Activated naive CD8-positive, alpha-beta T cell treated with anti-CD3 and anti-CD28 coated beads, Interleukin-2, amount 10 ng/mL, durations not matched to agents 7 days and 5 days (primary cell): ENCODE results near the gene SYT12. TPM values are rescaled to one million over a fixed set of nuclear protein-coding genes. Genes with fewer than 3 reads are reported as not detected.

ENCODE experiments used
- ATAC-seq: fragments of 150-1000 bp; cut with Tn5 transposase; one replicate; pipeline ENCODE4 v1.10.0; 2021; ENCODE audit warnings: low read depth, moderate library complexity
- POLR2A ChIA-PET: fragments of 350-600 bp; sonication (Branson Sonifier 250); formaldehyde crosslinking; loops from one replicate; lab custom pipeline; 2021; ENCODE audit warnings: antibody characterized with exemption; lab: Charles Lee
- DNase-seq: peaks from one replicate; pipeline ENCODE4 v3.0.0; 2021
- H3K27ac Mint-ChIP-seq: one replicate; pipeline ENCODE4 v1.8.0; 2022; ENCODE audit warnings: mild to moderate bottlenecking, mixed read lengths
- H3K27me3 Mint-ChIP-seq: one replicate; pipeline ENCODE4 v1.8.0; 2022; ENCODE audit warnings: mild to moderate bottlenecking, moderate library complexity, mixed read lengths
- H3K36me3 Mint-ChIP-seq: one replicate; pipeline ENCODE4 v1.8.0; 2021; ENCODE audit warnings: mild to moderate bottlenecking, mixed read lengths
- H3K4me1 Mint-ChIP-seq: one replicate; pipeline ENCODE4 v1.8.0; 2021; ENCODE audit warnings: mixed read lengths
- H3K4me3 Mint-ChIP-seq: one replicate; pipeline ENCODE4 v1.8.0; 2022; ENCODE audit warnings: mild to moderate bottlenecking, moderate library complexity, mixed read lengths
- H3K9me3 Mint-ChIP-seq: one replicate; pipeline ENCODE4 v1.8.0; 2021; ENCODE audit warnings: mixed read lengths
- total RNA-seq, 2 experiments: library from RNA; stranded (reverse); gene quantifications; one replicate each; pipeline ENCODE4 v1.2.3, GENCODE V29; 2021

SYT12 gene
- total RNA-seq, 2 experiments from 2014 or later: not detected

DNA sequence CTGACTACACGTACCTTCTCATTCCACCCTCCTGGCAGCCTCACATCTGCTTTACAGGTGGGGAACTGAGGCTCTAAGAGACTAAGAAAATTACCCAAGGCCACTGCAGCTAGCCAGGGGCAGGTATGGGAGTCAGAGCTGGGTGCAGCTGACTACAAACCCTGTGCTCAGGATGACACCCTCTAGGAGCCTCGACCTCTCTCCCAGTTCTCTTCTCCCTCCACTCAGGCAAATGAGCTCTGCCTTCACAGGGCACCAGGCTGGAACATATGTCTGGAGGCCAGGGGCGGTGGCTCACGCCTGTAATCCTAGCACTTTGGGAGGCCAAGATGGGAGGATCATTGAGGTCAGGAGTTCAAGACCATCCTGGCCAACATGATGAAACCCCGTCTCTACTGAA, 4.0 kb downstream of the SYT12 start:
- H3K27me3 Mint-ChIP-seq: peaks cover 69% of the 10 kb centered on the region
- H3K9me3 Mint-ChIP-seq: no peaks in the 10 kb centered on the region
- no peak overlapping the region for H3K4me3 Mint-ChIP-seq
- ATAC-seq: no peak
- no peak overlapping the region for H3K27ac Mint-ChIP-seq
- DNase-seq: no peak
- POLR2A ChIA-PET: interaction anchor here (0.5 kb wide), 1 partner anchor 79 kb away, joined by 3 read pairs; no protein-coding TSS in a partner anchor
- no peaks in the 10 kb centered on the region for H3K36me3 Mint-ChIP-seq
- H3K4me1 Mint-ChIP-seq: peaks cover 13% of the 10 kb centered on the region

DNA sequence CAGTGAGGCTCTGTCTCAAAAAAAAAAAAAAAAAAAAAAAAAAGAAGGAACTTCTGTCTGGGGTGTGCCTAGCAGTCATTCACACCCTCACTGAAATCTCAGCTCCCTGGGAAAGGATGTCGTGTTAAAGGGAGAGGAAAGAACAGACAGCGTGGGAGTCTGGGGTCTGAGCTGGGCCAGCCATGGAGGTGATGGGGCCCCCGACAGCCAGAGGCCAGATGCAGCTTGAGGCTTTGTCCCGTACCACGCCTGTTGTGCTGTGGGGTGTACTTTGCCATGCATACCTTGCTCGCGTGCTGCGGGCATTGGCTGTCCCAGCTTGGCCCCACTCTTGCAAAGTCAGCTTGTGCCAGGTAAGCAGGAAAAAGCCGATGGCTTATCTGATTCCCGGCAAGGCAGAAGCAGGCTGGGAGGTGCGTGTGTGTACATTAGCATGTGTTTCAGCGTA, 4.6 kb downstream of the SYT12 start:
- DNase-seq: no peak
- H3K4me1 Mint-ChIP-seq: peaks cover 13% of the 10 kb centered on the region
- no peaks in the 10 kb centered on the region for H3K9me3 Mint-ChIP-seq
- no peak overlapping the region for H3K4me3 Mint-ChIP-seq
- H3K36me3 Mint-ChIP-seq: no peaks in the 10 kb centered on the region
- POLR2A ChIA-PET: interaction anchor here (0.5 kb wide), 1 partner anchor 79 kb away, joined by 3 read pairs; no protein-coding TSS in a partner anchor
- H3K27me3 Mint-ChIP-seq: peaks cover 67% of the 10 kb centered on the region
- no peak overlapping the region for H3K27ac Mint-ChIP-seq
- no peak for ATAC-seq

DNA sequence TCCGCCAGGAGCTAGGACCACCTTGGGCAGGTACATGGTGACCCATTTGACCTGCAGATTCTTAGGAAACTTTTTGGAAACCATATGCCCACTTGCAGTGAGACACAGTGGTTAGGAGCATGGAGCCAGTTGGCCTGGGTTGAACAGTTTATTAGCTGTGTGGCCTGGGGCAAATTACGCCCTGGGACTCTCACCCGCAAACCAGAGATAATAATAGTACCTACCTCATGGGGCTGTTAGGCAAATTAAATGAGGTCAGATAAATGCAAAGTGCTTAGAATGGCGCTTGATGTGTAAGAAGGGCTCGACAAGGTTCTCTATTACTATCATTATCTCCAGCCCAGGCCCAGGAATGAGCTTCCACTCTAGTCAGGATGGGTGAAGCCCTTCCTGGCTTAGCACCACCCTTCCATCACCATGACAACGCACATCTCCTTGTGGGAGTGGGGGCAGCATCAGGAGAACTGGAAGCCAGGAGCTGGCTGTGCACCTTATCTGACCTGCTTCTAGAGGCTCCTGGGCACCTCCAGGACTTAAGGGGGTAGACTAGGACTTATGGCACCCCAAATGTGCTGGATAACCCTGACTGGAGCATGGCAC, 5.1 kb downstream of the SYT12 start:
- ATAC-seq: no peak
- Mint-ChIP-seq H3K4me3 (no peak overlapping the region), H3K27ac (no peak overlapping the region), H3K4me1 (peaks cover 13% of the 10 kb centered on the region), H3K9me3 (no peaks in the 10 kb centered on the region), H3K27me3 (peaks cover 66% of the 10 kb centered on the region), H3K36me3 (no peaks in the 10 kb centered on the region)
- DNase-seq: no peak
- POLR2A ChIA-PET: no interaction called here

DNA sequence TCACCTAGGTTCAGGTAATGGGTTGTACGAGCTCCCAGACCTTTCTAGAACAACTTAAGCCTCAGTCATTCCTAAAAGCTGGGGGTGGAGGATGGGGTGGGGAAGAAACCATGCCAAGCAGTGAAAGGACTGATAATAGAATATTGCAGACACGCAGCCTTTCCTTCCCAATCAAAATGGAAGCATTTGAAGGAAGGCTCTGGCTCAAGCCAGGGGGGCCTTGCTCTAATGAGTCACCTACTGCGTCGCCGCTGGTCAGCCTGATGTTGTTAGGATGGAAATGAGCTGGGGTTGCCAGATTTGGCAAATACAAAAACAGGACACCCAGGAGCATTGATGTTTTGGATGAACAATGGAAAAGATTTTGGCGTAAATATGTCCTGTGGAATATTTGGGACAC, 6.2 kb downstream of the SYT12 start:
- POLR2A ChIA-PET: no interaction called here
- Mint-ChIP-seq H3K4me3 (no peak overlapping the region), H3K4me1 (peaks cover 11% of the 10 kb centered on the region), H3K27ac (no peak overlapping the region), H3K9me3 (no peaks in the 10 kb centered on the region), H3K36me3 (no peaks in the 10 kb centered on the region), H3K27me3 (peaks cover 62% of the 10 kb centered on the region)
- ATAC-seq (no peak), DNase-seq (no peak)

DNA sequence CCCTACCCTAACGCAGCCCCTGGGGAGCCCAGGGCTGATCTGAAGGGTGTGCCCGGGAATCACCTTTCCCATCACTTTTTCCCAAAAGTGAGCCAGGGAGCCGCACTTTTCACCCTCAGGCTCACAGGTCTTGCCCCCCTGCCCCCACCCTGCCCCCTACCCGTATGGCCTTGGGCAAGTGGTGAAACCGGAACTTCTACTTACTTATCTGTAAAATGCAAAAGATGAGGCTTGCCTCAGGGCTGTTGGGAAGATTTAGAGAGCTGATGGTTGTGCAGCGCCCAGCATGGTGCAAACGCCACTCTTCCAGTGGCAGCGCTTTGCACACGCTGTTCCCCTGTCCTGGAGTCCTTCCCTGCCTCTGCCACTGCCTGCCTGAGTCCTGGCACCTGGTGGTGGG, 8.0 kb downstream of the SYT12 start:
- Mint-ChIP-seq H3K36me3 (no peaks in the 10 kb centered on the region), H3K4me3 (no peak overlapping the region), H3K9me3 (no peaks in the 10 kb centered on the region), H3K27ac (no peak overlapping the region), H3K27me3 (peaks cover 48% of the 10 kb centered on the region), H3K4me1 (no peaks in the 10 kb centered on the region)
- ATAC-seq (no peak), DNase-seq (no peak)
- POLR2A ChIA-PET: no interaction called here

DNA sequence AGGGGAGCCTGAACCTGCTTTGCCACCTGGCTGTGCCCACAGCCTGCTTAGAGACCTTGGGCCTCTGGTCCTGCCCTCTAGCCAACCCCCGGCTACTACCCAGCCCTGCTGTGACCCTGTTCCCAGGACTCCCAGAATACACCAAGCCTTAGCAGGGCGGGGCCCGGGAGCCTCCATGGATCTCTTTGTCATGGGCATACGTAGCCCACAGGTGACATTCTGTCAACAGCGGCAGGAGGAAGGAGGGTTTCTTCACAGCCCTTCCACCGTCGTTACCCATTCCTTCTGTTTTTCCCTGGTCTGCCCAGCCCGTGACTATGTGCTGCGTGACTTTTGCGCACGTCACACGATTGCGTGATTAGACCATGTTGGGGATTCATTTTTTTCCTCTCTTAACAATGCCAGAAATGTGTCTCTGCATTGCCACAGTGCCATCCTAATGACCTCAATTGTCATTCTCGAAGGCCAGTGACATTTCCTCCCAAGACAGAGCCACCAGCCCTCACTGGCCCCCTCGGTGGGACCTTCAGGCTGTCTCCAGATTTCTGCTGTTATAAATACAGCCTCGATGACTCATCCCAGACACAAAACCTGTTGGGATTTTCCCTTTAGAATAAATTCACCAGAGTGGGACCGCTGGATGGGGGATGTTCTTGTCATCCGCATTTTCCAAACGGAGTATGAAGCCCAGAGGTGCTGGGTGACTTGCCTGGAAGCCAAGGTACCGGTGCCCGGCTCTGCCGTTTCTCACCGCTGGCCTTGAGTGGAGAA, 9.0 kb downstream of the SYT12 start:
- Mint-ChIP-seq H3K27me3 (peaks cover 41% of the 10 kb centered on the region), H3K4me3 (no peak overlapping the region)
- no peak for ATAC-seq

DNA sequence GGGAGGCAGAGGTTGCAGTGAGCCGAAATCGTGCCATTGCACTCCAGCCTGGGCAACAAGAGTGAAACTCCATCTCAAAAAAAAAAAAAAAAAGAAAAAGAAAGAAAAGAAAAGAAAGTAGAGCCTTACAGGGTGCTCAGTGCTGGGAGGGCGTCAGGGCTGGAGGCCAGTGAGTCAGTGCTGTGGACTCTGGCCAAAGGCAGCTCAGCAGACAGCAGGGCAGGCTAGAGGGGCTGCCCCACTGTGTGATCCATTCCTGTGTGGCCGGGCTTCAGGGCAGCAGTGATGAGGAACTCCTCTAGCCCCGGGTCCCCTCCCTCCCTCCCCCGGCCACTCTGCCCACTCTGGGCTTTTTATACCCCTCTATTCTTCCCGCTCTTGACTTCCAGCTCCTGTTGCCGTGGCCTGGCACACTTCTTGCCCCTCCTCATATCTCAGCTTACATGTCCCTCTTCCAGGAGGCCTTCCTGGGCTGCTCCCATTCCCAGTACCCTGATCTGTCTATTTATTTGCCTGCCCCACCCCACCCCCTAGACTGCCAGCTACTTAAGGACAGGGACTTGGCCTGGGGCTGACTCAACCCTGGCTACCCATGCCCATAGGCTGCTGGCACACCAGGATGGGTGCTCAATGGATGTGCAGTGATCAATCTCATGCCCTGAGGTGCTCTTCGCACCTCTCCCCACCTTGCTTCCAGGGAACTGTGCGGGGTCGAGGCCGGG, 10.1 kb downstream of the SYT12 start:
- H3K36me3 Mint-ChIP-seq: no peaks in the 10 kb centered on the region
- DNase-seq: no peak
- ATAC-seq: no peak
- H3K27me3 Mint-ChIP-seq: peaks cover 36% of the 10 kb centered on the region
- no peak overlapping the region for H3K27ac Mint-ChIP-seq
- no peak overlapping the region for H3K4me3 Mint-ChIP-seq
- H3K4me1 Mint-ChIP-seq: no peaks in the 10 kb centered on the region
- H3K9me3 Mint-ChIP-seq: no peaks in the 10 kb centered on the region
- POLR2A ChIA-PET: no interaction called here

More for the DNA sequence above, 9.0 kb downstream of the SYT12 start:
- H3K27ac Mint-ChIP-seq: no peak overlapping the region
- no peaks in the 10 kb centered on the region for H3K36me3 Mint-ChIP-seq
- DNase-seq: no peak
- H3K4me1 Mint-ChIP-seq: no peaks in the 10 kb centered on the region
- POLR2A ChIA-PET: no interaction called here
- no peaks in the 10 kb centered on the region for H3K9me3 Mint-ChIP-seq

DNA sequence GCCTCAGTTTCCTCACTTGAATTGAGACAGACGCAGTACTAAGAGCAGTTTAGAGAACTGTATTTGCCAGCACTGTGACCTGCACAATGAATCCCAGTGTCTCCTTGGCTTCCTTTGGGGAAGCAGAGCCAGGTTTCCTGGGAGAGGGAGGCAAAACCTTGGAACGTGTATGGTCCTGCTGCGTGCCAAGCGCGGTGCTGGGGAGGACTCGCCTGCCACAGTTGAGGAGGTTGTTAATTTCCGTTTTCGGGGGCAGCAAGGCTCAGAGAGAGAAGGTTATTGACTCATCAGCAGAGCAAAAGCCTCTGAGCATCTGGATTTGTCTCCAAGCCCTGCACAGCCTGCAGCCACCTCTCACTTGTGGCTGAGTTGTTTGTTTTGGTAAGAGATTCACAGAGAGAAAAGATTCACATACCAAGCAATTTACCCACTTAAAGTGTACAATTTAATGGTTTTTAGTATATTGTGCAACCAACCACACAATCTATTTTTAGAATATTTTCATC, 10.8 kb downstream of the SYT12 start:
- no peak overlapping the region for H3K27ac Mint-ChIP-seq
- H3K9me3 Mint-ChIP-seq: no peaks in the 10 kb centered on the region
- POLR2A ChIA-PET: no interaction called here
- no peak overlapping the region for H3K4me3 Mint-ChIP-seq
- no peak for DNase-seq
- H3K4me1 Mint-ChIP-seq: no peaks in the 10 kb centered on the region
- H3K36me3 Mint-ChIP-seq: no peaks in the 10 kb centered on the region
- no peak for ATAC-seq
- peaks cover 36% of the 10 kb centered on the region for H3K27me3 Mint-ChIP-seq

DNA sequence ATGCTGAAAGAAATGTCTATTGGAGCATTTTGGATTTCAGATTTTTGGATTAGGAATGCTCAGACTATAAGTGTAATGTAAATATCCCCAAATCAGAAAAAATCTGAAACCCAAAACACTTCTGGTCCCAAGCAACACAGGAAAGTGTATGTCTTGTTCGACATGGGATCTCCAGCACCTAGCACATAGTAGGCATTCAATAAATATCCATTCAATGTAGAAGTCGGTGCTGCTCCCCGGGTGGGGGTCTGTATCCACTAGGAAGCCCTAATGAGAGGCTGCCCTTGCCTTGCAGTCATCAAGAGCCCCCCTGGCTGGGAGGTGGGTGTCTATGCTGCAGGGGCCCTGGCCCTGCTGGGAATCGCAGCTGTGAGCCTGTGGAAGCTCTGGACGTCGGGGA, 11.4 kb downstream of the SYT12 start:
- H3K36me3 Mint-ChIP-seq: no peaks in the 10 kb centered on the region

DNA sequence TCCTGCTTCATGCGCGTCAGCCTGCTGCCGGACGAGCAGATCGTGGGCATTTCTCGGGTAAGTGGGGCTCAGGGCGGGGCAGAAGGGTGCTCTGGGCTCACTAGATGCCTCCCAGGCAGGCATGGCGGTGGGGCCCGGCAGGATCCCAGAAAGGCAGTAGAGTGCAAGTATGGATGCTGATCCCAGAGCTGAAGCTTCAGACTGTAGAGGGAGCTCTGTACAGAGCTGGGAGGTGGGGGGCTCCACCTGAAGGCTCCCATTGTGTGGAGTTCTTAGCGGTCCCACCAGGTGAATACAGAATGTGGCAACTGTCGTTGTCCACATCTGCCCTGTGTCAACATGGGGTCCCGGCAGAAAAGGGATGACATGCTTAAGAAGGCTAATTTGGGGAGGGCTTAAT, 17.2 kb downstream of the SYT12 start:
- H3K27me3 Mint-ChIP-seq: peaks cover 14% of the 10 kb centered on the region
- POLR2A ChIA-PET: no interaction called here
- DNase-seq (no peak), ATAC-seq (no peak)
- no peak overlapping the region for H3K27ac Mint-ChIP-seq
- no peak overlapping the region for H3K4me3 Mint-ChIP-seq
- no peaks in the 10 kb centered on the region for H3K4me1 Mint-ChIP-seq
- no peaks in the 10 kb centered on the region for H3K36me3 Mint-ChIP-seq
- H3K9me3 Mint-ChIP-seq: no peaks in the 10 kb centered on the region

More for the DNA sequence above, 11.4 kb downstream of the SYT12 start:
- Mint-ChIP-seq H3K9me3 (no peaks in the 10 kb centered on the region), H3K4me3 (no peak overlapping the region), H3K27me3 (peaks cover 34% of the 10 kb centered on the region), H3K4me1 (no peaks in the 10 kb centered on the region), H3K27ac (no peak overlapping the region)
- DNase-seq (no peak), ATAC-seq (no peak)
- POLR2A ChIA-PET: no interaction called here

DNA sequence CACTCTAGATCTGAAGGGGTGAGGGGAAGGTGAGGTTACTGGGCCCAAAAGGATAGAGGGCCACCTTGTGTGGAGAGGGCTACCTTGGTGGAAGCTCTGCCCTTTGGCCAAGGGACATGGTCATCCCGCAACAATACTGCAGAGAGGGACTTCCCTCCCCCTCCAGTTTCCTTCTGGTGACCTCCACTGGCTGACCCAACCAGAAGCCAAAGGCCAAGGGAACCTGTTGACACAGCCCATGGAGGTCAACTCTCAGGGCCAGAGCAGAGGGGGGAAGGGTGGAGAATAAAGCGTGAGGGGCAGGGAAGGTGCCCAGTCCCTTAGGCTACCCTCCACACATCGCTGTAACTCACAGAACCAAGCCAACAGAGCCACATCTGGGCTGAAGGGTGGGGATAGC, 18.7 kb downstream of the SYT12 start:
- ATAC-seq: no peak
- DNase-seq: no peak
- POLR2A ChIA-PET: no interaction called here
- Mint-ChIP-seq H3K4me3 (no peak overlapping the region), H3K4me1 (no peaks in the 10 kb centered on the region), H3K9me3 (no peaks in the 10 kb centered on the region), H3K27ac (no peak overlapping the region), H3K27me3 (peaks cover 16% of the 10 kb centered on the region), H3K36me3 (no peaks in the 10 kb centered on the region)

DNA sequence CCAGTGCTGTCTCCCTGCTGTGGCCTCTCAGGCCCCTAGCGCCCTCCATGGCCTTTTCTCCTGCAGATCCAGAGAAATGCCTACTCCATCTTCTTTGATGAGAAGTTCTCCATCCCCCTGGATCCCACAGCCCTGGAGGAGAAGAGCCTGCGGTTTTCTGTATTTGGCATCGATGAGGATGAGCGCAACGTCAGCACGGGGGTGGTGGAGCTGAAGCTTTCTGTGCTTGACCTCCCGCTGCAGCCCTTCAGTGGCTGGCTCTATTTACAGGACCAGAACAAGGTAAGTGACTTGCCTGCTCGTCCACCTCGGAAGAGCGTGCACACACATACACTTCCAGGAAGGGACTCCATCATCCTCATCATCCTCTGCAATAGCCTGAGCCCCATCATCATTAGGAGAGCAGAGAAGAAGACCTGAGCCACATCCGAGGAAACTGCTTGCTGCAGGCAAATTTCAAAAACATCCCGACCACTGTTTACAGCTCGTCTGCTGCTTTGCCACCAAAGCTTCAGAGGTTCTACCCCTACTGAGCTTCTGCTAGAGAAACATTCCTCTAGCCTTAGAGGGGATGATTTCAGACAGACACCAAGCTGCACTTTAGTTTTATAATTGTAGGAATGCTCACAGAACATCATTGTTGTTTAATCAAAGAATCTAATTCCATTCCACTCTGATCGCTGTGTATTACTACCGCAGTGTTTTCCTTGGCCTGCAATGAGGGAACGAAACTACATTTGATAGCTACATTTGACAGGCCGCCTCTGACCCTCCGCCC, 20.8 kb downstream of the SYT12 start:
- Mint-ChIP-seq H3K4me1 (no peaks in the 10 kb centered on the region), H3K27me3 (peaks cover 13% of the 10 kb centered on the region), H3K9me3 (no peaks in the 10 kb centered on the region), H3K36me3 (no peaks in the 10 kb centered on the region), H3K4me3 (no peak overlapping the region), H3K27ac (no peak overlapping the region)
- no peak for ATAC-seq
- DNase-seq: no peak
- POLR2A ChIA-PET: no interaction called here

DNA sequence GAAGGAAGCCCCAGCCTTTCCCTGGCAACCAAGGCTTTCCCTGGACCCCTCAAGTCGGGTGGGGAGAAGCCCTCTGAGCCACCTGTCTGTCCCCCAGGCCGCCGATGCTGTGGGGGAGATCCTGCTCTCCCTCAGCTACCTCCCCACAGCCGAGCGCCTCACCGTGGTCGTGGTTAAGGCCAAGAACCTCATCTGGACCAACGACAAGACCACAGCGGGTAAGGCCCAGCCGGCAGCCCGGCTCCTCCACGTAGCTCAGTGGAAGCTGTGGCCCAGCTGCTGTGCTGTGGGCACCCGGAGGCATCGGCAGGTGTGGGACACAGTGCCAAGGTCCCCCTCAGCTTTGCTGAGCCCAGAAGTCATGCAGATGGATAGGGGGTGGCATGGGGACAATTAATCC, 21.6 kb downstream of the SYT12 start:
- Mint-ChIP-seq H3K4me3 (no peak overlapping the region), H3K27me3 (peaks cover 13% of the 10 kb centered on the region), H3K27ac (no peak overlapping the region), H3K4me1 (no peaks in the 10 kb centered on the region), H3K9me3 (no peaks in the 10 kb centered on the region), H3K36me3 (no peaks in the 10 kb centered on the region)
- DNase-seq (no peak), ATAC-seq (no peak)
- POLR2A ChIA-PET: no interaction called here
